Testis (tissue), 2 donors: ENCODE measurements around the gene NCBP1.

ENCODE experiments used
- CTCF ChIP-seq, 3 experiments: fragments of 450-650 bp in 2 of 3; fragments of 200-600 bp in 1 of 3; sonication (generic) in 1 of 3; IDR thresholded peaks; one replicate each; pipeline ENCODE4 v1.5.1; 2016 to 2019; ENCODE audit warnings: antibody characterized with exemption in 3 of 3, mild to moderate bottlenecking in 2 of 3, moderate library complexity in 1 of 3
- POLR2A ChIP-seq: fragments of 450-650 bp; IDR thresholded peaks from one replicate; pipeline ENCODE4 v1.6.1; 2017; ENCODE audit warnings: antibody characterized with exemption, mild to moderate bottlenecking, moderate library complexity

- TF ChIP-seq CTCF (IDR thresholded peaks at IDR 0.05) (no peak), POLR2A (no peak)
Observed at GRCh38 chr9:97694769-97695168, 61.1 kb downstream of the NCBP1 start.
